Activated CD4-positive, CD25-positive, alpha-beta regulatory T cell (primary cell): ENCODE measurements around the gene ZNF705A.
"Not testable (repeated sequence)": the region's sequence is repeated elsewhere in the genome, so short reads cannot be mapped to it uniquely, and the experiment has no call there.

ENCODE experiments used
- DNase-seq, 4 experiments: peaks; one replicate each; lab custom pipeline; 2025; lab: John Stamatoyannopoulos, UW

ZNF705A gene

DNA sequence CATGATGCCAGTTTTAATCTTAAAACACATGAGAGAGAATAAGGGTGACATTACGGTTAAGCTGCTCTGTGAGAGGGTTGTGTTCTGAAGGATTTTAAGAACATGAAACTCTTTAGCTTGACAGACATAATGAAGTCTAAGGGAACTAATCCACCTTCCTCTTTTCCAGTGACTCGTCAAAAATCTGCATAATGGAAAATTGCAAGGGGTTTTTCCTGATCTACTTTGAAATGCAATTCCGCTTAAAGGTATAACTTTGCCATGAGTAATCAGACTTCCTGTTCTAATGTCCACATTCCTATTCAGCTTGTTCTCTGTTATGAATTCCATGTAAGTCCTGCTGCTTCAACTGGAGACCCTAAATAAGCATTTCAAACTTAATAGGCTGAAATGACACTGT lies at the start of gene ZNF705A:
Gene ZNF705A (plus strand): TSS at position 171 of the 400 bp plus-strand sequence. CDS start 15,611 bp downstream, outside the sequence.
- no peak for DNase-seq

DNA sequence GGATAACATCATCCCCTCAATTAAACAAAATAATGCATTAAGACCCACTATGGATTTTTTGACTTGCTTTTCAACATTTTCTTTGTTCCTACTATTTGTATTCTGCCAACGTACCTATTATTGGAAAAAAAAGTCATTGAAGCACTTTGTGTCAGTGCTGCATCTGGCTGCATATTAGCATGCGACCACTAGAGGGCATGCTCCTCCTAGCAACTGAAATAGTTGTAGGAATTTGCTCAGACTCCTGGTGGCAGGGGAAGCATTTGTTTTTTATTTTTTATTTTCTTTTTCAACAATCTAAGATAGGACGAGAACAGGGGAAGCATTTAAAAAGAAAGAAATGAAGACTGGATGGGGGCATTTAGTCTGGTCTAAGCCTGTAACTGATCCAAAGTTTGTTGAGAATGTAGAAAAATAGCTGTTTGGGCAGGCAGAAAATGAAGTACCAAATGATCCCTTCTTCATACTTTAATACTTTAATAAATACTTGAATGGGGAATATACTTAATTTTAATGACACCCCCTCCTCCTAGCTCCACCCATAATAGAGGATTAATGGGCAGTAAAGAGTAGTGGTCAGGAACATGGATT lies 47.9 kb upstream of the ZNF705A start:
- peak; percentile 31 to 53 (median 45) for DNase-seq

DNA sequence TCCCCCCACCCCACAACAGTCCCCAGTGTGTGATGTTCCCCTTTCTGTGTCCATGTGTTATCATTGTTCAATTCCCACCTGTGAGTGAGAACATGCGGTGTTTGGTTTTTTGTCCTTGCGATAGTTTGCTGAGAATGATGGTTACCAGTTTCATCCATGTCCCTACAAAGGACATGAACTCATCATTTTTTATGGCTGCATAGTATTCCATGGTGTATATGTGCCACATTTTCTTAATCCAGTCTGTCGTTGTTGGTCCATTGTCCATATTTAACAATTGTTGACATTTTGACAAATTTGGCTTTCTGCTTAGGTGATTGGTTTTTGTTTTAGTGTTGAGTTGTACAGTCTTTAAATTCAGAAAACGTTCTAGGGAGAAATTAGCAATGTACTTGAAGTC lies 43.7 kb upstream of the ZNF705A start:
- not testable (repeated sequence) for DNase-seq

DNA sequence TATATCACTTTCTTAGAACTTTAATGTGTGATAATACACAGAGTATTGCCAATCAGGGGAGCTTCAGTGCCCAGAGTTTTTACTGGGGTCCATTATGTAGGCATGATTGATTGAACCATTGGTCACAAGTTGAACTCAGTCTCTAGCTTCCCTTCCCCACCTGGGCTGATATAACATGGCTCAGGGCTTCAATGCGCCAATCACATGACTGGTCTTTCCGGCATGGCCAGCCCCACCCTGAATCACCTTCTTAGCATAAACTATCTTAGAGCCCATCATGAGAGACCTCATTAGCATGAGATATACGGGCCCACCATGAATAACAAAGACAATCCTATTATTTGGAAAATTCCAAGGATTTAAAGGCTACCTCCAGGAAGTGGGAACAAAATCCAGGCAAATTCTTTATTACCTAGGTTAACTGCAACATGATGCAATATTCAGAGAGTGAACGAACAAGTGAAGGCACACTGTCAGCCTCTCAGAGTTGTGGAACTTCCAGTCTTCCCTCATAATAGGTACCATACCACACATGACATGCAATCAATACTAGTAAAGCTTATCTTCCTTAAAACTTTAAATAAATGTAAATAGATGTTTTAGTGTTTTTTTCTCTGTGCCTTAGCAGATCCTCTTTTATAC lies 36.6 kb upstream of the ZNF705A start:
- no peak for DNase-seq

DNA sequence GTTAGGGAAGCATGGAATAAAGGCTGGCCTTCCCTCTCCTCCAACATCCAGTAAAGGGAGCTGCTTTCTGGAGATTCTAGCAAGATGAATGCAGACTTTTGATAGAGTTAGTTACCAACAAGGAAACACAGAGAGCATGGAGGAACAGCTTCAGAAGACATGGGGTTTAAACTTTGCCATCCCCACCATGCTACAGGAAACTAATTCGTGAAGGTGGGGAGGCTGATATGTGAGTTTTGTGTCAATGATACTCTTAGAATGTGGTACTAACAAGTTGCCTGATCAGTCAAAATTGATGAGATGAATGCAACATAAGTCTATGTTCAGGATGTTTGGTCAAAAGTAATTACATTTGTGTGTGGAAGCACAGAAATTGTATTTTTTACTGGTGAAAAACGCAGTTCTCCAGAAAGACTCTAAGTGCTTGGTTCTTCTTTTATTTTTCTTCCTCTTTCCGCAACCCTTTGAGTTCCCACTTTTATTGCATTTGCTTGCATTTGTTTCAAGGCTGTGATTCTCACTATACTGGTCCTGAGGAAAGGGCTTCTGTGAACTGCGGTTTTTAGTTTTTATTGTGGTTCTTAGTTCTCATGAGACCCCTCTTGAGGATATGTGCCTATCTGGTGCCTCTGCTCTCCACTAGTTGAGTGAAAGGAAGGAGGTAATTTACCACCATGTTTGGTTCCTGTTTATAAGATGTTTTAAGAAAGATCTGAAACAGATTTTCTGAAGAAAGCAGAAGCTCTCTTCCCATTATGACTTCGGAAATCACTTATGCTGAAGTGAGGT lies 33.5 kb upstream of the ZNF705A start, which contains the start of gene CLEC4A:
Gene CLEC4A (plus strand): TSS at position 494 of the 789 bp plus-strand sequence. CDS start 262 bp downstream, at position 756.
- DNase-seq = no peak

DNA sequence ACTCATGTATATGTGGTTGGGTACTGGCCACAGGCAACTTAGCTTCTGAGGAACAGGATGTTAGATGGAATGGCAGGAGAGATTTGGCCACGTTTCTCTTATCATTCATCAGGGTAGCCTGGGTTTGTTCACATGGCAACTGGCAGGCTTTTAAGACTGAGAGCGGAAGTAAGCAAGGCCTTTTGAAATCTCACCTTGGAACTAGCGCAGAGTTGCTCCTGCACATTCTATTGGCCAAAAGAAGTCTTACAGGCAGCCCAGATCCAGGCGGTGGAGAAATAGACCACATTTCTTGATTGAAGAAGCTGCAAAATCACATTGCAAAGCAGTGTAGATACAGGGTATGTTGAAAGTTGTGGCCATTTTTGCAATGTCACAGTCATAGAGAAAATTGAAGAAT lies 29.7 kb upstream of the ZNF705A start:
- DNase-seq = no peak

DNA sequence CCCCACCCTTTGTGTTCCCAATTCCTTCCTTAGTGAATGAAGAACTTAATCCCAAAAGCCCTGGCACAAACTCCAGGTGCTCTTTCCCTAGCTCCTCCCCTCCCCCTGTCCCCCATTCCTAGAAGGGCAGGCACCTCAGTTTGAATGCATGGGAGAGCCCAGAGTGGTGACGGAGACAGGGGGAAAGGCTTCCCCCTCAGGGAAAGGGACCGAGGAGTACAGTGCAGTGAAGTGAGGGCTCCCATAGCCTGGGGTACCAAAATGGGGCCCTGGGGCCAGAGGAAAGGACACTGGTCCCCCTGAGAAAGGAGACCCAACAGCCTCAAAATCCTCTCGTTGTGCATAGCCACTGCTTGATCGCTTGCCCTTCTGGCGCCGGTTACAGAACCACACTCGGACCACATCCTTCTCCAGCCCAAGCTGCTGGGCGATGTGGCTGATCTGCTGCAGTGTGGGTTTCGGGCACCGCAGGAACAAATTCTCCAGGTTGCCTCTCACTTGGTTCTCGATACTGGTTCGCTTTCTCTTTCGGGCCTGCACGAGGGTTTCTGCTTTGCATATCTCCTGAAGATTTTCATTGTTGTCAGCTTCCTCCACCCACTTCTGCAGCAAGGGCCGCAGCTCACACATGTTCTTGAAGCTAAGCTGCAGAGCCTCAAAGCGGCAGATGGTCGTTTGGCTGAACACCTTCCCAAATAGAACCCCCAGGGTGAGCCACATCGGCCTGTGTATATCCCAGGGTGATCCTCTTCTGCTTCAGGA lies 23.0 kb upstream of the ZNF705A start:
- DNase-seq = not testable (repeated sequence)

DNA sequence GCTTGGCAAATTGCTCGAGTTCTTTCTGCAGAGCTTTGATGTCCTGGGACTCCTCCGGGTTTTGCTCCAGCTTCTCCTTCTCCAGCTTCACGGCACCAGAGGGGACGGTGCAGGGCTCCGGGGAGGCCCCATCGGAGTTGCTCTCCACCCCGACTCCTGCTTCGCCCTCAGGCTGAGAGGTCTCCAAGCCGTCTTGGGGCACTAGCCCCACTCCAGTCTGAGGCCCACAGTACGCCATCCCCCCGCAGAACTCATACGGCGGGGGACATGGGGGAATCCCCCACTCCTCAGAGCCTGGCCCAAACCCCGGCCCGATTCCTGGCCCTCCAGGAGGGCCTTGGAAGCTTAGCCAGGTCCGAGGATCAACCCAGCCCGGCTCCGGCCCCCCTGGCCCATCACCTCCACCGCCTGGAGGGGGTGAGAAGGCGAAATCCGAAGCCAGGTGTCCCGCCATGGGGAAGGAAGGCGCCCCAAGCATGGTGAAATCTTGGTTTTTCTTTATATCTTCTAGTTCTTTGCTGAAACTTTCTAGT lies 22.4 kb upstream of the ZNF705A start:
- not testable (repeated sequence) for DNase-seq

DNA sequence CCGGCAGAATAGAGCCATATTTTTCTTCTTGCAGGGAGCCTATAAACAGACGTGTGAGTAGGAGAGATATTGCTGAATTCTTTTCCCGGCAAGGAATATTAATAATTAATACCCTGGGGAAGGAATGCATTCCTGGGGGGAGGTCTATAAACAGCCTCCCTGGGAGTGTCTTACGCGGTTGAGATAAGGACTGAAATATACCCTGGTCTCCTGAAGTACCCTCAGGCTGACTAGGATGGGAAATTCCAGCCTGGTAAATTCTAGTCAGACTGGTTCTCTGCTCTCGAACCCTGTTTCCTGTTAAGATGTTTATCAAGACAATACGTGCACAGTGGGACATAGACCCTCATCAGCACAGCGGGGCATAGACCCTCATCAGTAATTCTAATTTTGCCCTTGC lies 15.2 kb upstream of the ZNF705A start:
- DNase-seq = not testable (repeated sequence)

DNA sequence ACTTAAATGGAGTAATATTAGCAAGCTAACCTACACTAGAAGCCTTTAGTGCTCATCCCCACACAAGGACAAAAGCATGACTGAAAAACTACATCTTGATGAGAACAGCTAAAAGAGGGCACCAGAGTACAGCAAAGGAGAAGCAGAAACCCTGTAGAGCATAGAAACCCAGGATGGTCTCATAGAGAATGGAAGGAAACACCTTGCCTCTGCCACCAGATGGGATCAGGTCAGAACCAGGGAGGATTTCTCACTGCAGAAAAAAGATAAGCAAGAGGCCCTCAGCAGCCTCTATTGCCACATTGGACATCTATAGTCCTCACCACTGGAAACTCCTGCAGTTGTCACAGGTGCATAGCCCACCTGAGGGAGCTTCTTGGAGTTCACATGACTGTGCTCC lies 13.6 kb upstream of the ZNF705A start:
- no peak for DNase-seq

DNA sequence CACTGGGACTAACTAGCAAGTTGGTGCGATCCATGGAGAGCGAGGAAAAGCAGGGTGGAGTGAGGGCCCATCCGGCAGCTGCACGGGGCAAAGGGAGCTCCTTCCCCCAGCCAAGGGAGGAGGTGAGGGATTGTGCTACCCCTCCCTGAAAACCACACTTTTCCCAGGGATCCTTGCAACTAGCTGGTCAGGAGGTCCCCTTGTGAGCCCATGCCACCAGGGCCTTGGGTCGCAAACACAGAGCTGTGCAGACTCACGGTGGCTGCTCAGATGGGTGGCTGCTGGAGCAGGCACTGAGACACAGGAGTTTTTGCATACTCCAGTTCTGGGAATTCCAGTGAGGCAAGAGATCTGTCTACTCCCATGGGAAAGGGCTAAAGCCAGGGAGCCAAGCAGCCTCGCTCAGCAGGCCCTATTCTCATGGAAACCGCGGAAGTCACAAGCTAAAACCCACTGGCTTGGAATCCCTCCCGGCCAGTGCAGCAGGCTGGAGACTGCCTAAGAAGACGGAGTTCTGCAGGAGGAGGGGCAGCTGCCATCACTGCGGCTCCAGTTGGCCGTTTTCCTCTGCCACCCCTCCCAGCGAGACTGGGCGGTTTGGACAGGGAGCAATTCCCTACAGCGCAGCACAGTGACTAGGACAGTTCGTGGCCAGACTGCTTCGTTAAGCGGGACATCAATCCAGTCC lies 10.9 kb upstream of the ZNF705A start:
- no peak for DNase-seq

DNA sequence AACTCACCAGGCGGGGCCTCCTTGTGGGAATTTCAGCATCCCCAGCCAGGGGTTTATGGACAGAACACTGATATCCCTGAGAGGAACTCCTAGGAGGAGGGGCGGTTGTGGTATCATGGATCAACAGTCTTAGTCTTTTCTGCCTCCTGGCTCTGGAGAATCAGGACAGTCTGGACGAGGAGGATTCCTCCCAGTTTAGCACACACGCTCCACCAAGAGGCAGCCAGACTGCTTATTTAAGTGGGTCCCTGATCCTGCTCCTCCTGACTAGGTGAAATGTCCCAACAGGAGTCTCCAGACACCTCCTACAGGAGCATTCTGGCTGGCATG lies 10.4 kb upstream of the ZNF705A start:
- DNase-seq = no peak

DNA sequence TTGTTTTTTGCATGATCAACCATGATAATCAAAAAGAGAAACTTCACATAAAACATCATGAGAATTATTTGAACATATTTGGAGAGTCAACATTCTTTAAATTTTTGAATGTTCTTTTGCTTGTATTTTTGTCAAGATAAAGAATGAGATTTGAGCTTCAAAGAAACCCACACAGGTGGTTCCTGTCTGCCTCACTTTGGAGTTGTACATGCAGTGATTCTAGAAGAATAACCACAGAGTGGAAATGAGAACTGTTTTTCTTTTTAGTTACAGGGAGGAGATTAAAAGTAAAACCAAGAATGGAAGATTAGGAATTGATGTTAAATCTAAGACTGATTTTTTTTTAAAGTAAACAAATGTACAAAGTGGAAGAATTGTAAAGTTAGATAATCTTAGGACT lies 2.3 kb upstream of the ZNF705A start:
- DNase-seq = no peak

DNA sequence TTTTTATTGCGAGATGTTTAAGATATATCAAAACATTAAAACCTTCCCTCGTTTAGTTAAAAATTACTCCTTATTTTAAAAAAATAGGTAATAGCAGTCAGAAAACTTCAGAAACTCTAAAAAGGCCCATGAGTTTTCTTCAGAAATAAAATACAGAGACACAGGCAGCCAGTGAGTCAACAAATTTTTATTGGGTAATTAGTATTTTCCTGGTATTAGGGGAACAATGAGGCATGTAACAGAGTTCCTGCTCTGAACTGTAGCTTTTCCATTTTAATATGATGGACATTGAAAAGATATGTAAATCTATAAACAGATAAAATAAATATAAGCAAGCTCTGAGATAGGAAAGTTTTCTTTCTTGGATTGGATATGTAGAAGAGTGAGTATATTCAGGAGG lies 399 bp upstream of the ZNF705A start:
- DNase-seq = no peak

DNA sequence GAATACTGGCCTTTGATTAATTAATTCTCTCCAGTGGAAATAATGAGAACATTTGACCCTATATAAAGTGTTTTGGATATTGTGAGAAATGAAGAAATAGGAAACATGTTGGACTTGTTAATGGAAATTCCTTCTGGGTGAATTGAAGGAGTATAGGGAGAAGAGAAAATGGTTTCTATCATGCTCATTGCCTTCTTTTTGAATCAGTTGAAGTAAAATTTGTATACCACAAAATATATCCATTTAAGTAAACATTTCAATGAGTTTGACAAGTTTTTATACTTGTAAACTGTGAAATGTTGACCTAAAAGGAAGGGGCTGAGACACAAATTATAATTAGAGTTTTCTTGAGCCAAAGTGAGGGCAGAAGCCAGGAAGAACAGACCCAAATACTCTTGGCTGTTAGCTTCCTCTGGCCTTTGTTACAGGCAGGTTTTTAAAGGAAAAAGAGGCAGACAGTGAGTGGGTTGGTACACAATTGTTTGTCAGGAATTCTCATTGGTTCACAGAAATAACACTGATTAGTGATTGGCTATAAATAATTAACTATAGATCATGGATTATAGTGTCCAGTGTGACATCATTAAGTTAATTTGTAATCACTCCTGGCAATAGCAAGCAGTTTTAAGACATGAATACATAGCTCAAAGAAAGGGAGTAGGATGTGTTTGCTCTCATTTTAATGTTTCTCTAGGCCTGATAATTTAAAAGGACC lies 826 bp downstream of the ZNF705A start:
- no peak for DNase-seq

DNA sequence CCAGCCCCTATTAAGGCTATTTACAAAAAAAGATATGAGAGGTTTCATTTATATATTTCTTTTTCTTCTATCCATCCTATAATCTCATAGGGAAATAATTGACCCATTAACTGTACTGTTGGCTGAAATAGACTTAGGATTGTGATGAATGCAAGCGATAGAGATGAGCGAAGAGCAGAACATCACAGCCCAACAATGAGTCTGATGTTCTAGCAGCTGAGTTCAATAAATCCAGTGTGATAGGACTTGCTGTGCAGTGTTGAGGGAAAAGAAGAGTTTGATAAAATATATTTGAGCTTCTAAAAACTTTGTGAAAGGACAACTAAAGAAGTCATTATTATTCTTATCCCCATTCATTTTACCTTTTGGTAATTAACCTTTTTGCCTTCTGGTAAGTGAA lies 16.1 kb downstream of the ZNF705A start:
- not testable (repeated sequence) for DNase-seq

DNA sequence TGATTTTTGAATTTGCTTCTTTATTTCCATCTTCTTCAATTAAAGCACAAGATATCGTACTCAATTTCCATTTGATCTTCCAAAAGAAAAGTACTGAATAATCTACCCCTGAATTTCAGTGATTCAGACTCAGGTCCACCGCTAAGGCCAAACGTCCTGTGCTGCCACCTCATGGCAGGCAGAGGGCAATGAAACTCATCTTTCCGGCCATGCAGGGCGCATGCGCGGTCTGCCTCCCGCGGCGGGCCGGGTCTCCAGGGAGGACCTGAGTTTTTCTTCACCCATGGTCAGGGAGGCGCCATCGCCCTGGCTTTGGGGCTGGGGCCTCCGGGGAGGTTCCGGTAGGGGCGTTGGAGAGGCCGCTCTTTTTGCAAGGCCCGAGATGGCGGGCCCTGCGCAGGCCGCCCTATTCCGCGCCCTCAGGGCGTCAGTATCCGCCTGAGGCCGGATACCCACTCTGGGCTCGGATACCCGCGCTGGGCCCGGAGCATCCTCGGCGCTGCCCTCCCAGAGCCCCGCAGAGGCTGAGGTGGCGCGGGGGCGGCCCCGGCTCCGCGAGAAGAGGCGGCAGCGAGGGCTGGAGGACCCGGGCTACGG lies 23.3 kb downstream of the ZNF705A start:
- peak; percentile 25 to 44 (median 34) for DNase-seq

DNA sequence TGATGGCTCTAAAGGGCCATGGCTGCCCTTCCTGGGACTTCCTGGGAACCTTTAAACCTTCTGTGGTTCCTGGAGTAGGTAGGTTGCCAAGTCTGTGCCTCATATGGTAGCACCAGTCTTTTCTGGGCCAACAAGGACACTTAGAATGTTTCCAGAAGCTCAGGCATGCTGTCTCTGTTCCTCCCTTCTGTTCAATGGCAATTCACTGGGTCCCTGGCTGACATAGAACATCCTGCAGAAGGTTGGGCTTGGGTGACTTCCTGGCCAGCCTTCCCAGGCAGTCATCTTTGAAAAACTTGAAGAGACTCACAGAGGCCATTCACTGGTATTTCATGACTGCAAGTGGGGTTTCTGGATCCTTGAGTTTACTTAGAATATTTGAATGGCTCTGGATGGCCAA lies 24.5 kb downstream of the ZNF705A start:
- not testable (repeated sequence) for DNase-seq

DNA sequence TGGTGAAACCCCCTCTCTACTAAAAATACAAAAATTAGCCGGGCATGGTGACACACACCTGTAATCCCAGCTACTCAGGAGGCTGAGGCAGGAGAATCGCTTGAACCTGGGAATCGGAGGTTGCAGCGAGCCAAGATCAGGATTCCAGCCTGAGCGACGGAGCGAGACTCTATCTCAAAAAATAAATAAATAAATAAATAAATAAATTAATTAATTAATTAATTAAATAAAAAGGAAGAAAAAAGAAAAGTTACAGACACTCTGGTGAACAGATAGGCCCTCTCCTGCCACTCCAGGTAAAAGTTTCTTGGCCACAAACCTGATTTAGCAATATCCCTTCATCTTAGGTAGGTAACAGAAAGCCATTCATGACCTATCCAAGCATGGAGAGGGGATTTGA lies 26.1 kb downstream of the ZNF705A start:
- not testable (repeated sequence) for DNase-seq

DNA sequence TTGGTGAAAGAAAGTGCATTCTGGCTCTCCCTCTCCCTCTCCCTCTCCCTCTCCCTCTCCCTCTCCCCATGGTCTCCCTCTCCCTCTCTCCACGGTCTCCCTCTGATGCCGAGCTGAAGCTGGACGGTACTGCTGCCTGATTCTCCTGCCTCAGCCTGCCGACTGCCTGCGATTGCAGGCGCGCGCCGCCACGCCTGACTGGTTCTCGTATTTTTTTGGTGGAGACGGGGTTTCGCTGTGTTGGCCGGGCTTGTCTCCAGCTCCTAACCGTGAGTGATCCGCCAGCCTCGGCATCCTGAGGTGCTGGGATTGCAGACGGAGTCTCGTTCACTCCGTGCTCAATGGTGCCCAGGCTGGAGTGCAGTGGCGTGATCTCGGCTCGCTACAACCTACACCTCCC lies 26.5 kb downstream of the ZNF705A start:
- not testable (repeated sequence) for DNase-seq
